ENCODE results near the gene PODXL2.

DNA sequence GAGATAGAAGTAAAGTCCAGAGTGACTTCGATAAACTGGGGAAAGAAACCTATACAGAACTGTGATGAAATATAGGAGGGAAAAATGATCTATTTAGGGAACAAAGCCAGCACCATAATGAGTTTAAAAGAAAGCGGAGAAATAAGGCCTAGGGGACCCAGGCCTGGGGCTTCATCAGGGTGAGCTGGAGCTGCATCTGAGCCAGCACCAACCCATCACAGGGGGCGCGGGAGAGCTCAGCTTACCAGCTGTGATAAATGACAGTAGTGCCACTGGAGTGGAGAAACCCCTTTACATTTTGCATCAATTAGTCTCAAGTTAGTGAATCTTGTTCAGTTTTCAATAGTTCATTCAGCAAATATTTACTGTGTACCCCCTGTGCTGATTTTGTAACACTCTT lies 21.3 kb downstream of the PODXL2 start:
- TF ChIP-seq, protein P1, sequence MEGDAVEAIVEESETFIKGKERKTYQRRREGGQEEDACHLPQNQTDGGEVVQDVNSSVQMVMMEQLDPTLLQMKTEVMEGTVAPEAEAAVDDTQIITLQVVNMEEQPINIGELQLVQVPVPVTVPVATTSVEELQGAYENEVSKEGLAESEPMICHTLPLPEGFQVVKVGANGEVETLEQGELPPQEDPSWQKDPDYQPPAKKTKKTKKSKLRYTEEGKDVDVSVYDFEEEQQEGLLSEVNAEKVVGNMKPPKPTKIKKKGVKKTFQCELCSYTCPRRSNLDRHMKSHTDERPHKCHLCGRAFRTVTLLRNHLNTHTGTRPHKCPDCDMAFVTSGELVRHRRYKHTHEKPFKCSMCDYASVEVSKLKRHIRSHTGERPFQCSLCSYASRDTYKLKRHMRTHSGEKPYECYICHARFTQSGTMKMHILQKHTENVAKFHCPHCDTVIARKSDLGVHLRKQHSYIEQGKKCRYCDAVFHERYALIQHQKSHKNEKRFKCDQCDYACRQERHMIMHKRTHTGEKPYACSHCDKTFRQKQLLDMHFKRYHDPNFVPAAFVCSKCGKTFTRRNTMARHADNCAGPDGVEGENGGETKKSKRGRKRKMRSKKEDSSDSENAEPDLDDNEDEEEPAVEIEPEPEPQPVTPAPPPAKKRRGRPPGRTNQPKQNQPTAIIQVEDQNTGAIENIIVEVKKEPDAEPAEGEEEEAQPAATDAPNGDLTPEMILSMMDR (IDR thresholded peaks at IDR 0.05) = no peak
- no peak for TF ChIP-seq POLR2A (IDR thresholded peaks at IDR 0.05)

All from adrenal gland (tissue), 5 donors.